Fibroblast of the conjunctiva (primary cell): ENCODE measurements around the gene YIPF2.
A peak's percentile ranks its signal among the peaks of the same experiment; 100 is the strongest.
"Not testable (repeated sequence)": the region's sequence is repeated elsewhere in the genome, so short reads cannot be mapped to it uniquely, and the experiment has no call there.

Experiments used
- DNase-seq: peaks from one replicate; pipeline ENCODE4 v3.0.0-alpha.2; 2010; ENCODE audit warnings: low read depth

Gene YIPF2

GRCh38 chr19:10911579-10912363, 16.7 kb downstream of the YIPF2 start:
- DNase-seq, result no peak

GRCh38 chr19:10908380-10908960, 20.0 kb downstream of the YIPF2 start:
- no peak for DNase-seq

GRCh38 chr19:10907925-10908324, 20.5 kb downstream of the YIPF2 start:
- DNase-seq, result no peak

DNA sequence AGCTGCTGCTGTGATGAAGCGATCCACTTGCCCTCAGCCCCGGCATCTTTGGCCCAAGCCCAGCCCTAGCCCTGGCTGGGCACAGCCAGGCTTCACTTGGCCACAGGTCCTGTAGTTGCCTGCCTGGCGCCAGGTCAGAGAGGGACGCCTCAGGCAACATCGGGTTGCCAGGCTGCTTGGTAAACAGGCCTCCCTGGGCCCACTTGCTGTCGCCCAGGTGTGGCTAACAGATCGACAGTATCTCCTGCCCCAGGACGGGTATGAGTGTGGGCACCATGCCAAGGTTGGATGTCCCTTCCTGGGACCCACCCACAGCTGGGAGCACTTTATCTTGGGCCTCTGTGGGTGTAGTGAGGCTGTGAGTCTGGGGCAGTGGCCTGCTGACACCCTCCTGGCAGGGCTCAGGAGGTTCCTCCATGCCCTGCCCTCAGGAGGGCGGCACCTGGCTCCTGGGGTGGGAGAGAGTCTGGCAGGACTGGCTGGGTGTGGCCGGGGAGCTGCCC, 29.2 kb downstream of the YIPF2 start:
- DNase-seq, result no peak

DNA sequence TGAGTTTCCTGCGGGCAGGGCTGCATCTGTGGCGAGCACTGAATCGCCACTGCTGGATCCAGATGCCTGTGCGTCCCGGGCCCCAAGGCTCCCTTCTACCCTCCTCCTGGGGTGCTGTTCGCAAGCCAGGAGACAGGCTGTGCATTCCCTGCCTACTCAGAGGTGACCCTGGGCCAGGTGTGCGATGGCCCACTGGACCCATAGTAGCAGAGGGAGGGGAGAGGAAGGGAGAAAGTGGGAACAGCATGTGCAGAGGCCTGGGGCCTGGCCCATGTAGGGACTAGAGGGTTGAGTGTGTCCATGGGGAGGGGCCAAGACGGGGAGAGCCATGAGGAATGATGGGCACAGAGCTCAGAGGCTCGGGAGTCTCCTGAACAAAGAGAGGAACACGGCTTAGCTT, 29.8 kb downstream of the YIPF2 start:
- DNase-seq, result no peak

- DNase-seq, result no peak
Measured at GRCh38 chr19:10896851-10897526, 31.4 kb downstream of the YIPF2 start.

- DNase-seq, result no peak
Measured at GRCh38 chr19:10895920-10896319, 32.5 kb downstream of the YIPF2 start.

- DNase-seq, result no peak
Measured at GRCh38 chr19:10895363-10895762, 33.1 kb downstream of the YIPF2 start.

- DNase-seq, result no peak
Measured at GRCh38 chr19:10894911-10895213, 33.6 kb downstream of the YIPF2 start.

DNA sequence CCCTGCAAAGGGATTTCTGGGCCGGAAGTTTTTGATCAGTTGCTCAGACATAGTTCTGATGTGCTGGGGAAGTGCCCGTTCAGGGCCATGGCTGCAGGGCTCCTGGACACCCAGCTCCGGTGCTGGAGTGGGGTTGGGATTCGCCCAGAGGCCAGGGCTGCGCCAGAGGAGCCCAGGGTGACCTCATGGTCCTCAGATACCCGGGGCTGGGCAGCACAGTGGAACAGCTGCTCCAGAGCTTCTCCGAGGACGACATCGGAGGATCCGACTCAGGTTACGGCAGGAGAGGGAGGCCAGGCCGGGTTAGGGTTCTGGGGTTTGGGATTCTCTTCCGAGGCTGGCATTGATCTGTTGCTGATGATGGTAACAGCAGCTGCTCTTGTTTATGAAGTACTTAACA, 36.2 kb downstream of the YIPF2 start:
- no peak for DNase-seq

DNA sequence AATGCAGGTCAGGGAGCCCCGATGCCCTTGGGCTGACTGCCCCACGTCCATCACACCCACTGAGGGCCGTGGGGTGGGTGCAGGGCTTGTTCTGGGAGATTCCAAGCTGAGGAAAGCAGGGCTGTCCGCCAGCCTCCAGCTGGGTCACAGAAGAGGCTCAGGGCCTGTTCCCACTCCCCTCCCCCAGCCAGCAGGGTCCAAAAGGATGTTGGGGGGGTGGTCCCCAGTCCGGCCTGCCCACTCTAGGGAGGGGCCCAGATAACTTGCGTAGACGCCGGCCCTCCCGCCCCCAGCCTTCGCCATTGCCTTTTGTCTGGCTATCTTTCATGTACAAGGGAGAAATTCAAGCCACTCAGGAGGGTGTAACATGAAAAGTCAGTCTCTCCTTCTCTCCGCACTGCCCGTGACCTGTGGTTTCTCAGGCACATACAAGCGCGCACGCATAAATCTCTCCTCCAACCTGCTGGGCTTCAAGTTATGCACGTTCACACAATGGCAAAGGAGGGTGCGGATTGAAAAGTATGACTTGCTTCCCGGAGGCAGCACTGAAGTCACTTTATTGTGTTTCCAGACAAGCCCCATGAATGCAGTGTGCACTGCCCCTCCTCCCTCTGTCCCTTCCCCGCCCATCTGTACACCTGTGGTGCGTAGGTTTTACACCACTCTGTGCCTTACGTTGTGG, 36.9 kb downstream of the YIPF2 start:
- DNase-seq, result no peak

- no peak for DNase-seq
Measured at GRCh38 chr19:10889880-10890279, 38.6 kb downstream of the YIPF2 start.

- no peak for DNase-seq
Measured at GRCh38 chr19:10888421-10888866, 40.0 kb downstream of the YIPF2 start.

DNA sequence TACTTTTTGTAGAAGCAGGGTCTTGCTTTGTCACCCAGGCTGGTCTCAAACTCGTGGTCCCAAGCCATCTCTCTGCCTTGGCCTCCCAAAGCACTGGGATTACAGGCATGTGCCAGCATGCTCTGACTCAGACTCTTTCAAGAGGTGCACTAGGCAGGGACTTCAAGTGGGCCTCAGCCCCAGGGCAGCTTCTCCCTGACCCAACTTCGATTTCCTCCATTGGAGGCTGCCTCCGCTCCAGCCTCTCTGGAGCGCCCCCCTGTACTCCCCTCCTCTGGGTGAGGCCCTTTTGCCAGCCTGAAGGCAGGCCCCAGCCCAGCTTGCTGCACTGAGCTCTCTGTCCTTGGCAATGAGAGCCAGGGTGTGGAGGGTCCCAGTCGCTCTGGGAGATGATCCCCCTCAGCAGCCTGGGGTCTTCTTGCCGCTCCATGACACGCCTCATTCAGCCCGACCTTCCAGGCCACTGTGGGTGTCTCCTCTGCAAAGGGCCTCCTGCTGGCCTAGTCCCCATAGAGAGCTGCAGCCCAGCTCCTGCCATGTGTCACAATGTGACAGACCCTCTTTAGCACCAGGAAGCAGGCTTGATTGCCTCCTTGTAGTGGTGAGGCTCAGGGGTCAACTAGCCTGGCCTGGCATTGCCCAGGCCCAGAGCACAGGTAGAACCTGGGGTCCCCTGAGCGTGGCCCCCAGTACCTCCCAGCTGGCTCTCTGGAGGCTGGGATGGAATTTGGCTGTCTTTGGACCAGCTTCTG, 40.6 kb downstream of the YIPF2 start:
- no peak for DNase-seq

- DNase-seq, result no peak
Measured at GRCh38 chr19:10885201-10886169, 43.0 kb downstream of the YIPF2 start.

GRCh38 chr19:10884274-10884673, 44.2 kb downstream of the YIPF2 start:
- peak; percentile 29 for DNase-seq

DNA sequence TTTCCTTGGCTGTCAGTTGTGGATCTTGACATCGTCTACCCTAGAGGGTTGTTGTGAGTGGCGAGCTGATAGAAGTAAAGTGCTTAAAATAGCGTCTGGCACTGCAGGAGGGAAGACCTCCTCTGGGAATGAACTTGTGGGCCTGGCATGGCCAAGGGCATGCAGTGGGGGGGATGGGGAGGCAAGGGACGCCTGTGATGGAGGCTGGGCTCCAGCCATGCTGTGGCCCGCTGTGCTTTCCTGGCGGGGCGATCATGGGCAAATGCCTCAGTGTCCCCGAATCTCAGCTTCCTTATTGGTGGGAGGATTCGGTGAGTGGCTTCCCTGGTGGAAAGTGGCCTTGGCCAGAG, 46.4 kb downstream of the YIPF2 start:
- DNase-seq, result no peak

DNA sequence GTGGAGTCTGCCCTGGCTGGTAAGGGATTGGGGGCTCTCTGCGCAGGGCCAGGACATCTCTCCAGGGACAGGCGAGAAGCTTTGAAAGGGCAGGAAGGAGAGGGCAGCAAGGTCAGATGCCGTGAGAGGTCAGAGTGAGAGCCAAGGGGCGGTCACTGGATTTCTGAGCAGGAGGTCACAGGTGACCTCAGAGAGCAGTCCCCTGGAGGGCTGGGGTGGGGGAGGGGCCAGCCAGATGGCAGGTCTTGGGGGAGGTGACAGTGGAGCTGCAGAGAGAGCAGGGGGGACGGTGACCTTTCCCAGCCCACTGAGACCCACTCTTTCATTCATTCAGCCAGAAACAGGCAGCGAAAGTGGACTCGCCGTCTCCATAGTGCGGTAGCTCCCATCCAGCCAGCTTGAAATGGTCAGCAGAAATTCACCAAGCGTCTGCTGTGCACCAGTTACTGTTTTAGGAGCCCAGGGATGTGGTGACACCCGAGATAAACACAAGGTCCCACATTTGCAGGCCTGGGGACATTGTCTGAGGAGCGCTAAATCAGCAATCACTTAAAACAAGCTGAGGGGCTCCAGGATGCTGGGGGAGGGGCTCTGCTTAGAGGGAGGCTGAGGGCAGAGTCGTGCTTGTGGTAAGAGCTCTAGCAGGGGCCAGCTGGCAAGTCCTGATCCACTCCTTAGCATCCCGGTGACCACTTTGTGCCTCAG, 46.9 kb downstream of the YIPF2 start:
- DNase-seq, result no peak

DNA sequence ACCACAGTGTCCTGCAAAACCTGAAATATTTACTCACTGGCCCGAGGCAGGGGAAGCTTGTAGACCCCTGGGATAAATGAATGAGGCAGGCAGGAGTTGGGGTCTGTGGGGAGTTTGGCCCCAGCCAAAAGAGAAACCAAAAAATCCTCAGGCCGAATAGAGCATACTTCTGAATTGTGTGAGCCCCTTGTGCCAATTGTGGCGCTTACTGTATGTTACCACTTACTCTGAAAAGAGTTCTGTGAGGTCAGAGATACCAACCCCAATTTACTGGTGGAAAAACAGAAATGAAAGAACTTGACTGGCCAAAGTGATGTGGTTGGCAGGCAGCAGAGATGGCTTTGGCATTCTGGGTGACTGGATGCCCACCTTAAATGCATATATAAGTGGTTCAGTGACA, 50.2 kb downstream of the YIPF2 start:
- DNase-seq, result no peak

- not testable (repeated sequence) for DNase-seq
Measured at GRCh38 chr19:10877608-10878007, 50.8 kb downstream of the YIPF2 start.
